Fibroblast of lung (primary cell): ENCODE data around the gene MAP4K2. TPM values are rescaled to one million over a fixed set of nuclear protein-coding genes. Genes with fewer than 3 reads are reported as not detected.
A peak's percentile ranks its signal among the peaks of the same experiment; 100 is the strongest.
"Not testable (repeated sequence)": the region's sequence is repeated elsewhere in the genome, so short reads cannot be mapped to it uniquely, and the experiment has no call there.

Experiments used
- DNase-seq, 2 donors: peaks; one replicate each; pipeline versions ENCODE4 v3.0.0 to v3.0.0-alpha.2; 2010; ENCODE audit warnings: low read depth in 2 of 2
- H2AFZ ChIP-seq: 2 replicates; pipeline ENCODE4 v1.5.1; 2012; ENCODE audit warnings: low read length, control low read depth, inconsistent platforms
- H3K27ac ChIP-seq: 2 replicates; pipeline ENCODE4 v1.5.1; 2011; ENCODE audit warnings: low read length, control low read depth; ENCODE audit not compliant: insufficient read depth
- H3K27me3 ChIP-seq: 2 replicates; pipeline ENCODE4 v1.5.1; 2011; ENCODE audit warnings: mild to moderate bottlenecking, low read length; ENCODE audit not compliant: control insufficient read depth, insufficient read depth
- H3K36me3 ChIP-seq: 2 replicates; pipeline ENCODE4 v1.5.1; 2011; ENCODE audit warnings: low read length; ENCODE audit not compliant: control insufficient read depth, insufficient read depth
- H3K4me1 ChIP-seq: 2 replicates; pipeline ENCODE4 v1.5.1; 2011; ENCODE audit warnings: low read length; ENCODE audit not compliant: control insufficient read depth, insufficient read depth; ENCODE audit errors: extremely low read depth
- H3K4me2 ChIP-seq: 2 replicates; pipeline ENCODE4 v1.5.1; 2011; ENCODE audit warnings: low read length, control low read depth; ENCODE audit not compliant: insufficient read depth; ENCODE audit errors: extremely low read depth
- H3K4me3 ChIP-seq, 4 experiments: fragments of 200-600 bp in 1 of 4; sonication (generic) in 1 of 4; replicated peaks in 1 of 4; 2 replicates each; pipeline ENCODE4 v1.5.1; 2011 to 2016; ENCODE audit warnings: low read length in 4 of 4, low read depth in 3 of 4, mild to moderate bottlenecking in 3 of 4, control low read depth in 2 of 4, inconsistent platforms in 1 of 4, mixed read lengths in 1 of 4; ENCODE audit not compliant: insufficient read depth in 1 of 4; ENCODE audit errors: control extremely low read depth in 1 of 4
- H3K79me2 ChIP-seq: 2 replicates; pipeline ENCODE4 v1.5.1; 2012; ENCODE audit warnings: mild to moderate bottlenecking, low read length, inconsistent platforms; ENCODE audit not compliant: control insufficient read depth, insufficient read depth
- H3K9ac ChIP-seq: 2 replicates; pipeline ENCODE4 v1.5.1; 2011; ENCODE audit warnings: mild to moderate bottlenecking, low read length, control low read depth; ENCODE audit not compliant: insufficient read depth
- H3K9me3 ChIP-seq: 2 replicates; pipeline ENCODE4 v1.5.1; 2012; ENCODE audit warnings: low read depth, low read length; ENCODE audit not compliant: control insufficient read depth, insufficient read depth
- H4K20me1 ChIP-seq: 2 replicates; pipeline ENCODE4 v1.5.1; 2011; ENCODE audit warnings: low read length; ENCODE audit not compliant: control insufficient read depth, insufficient read depth; ENCODE audit errors: extremely low read depth
- CTCF ChIP-seq, 2 donors: IDR thresholded peaks in 1 of 2; conservative IDR thresholded peaks in 1 of 2; 1 replicate in 1 of 2; 2 replicates in 1 of 2; pipeline ENCODE4 v1.5.1; 2011 to 2012; ENCODE audit warnings: low read length in 2 of 2, control low read depth in 1 of 2, inconsistent platforms in 1 of 2, low read depth in 1 of 2, mild to moderate bottlenecking in 1 of 2
- EZH2 ChIP-seq: IDR thresholded peaks from 2 replicates; pipeline ENCODE4 v1.5.1; 2012; ENCODE audit warnings: low read length, control low read depth, mild to moderate bottlenecking; ENCODE audit errors: missing control alignments
- polyA plus RNA-seq, 2 donors: library from polyadenylated mRNA; depleted of rRNA in 1 of 2; stranded (reverse) in 1 of 2; unstranded in 1 of 2; fragments of >200 nt; gene quantifications; 2 replicates each; pipeline ENCODE4 v1.2.1, GENCODE V29; 2011 to 2012; ENCODE audit warnings: missing spikeins in 1 of 2
- total RNA-seq: library from RNA; depleted of rRNA; stranded (reverse); fragments of >200 nt; gene quantifications from 2 replicates; pipeline ENCODE4 v1.2.1, GENCODE V29; 2014

Gene MAP4K2
- total and polyA plus RNA-seq, 2 donors (not counting 1 experiment from before 2014, with no cell fraction given) = 6.4 to 9.2 TPM

- no peaks in the 10 kb centered on the region for H4K20me1 ChIP-seq
- no peak overlapping the region for H3K9ac ChIP-seq
- H3K79me2 ChIP-seq = no peaks in the 10 kb centered on the region
- H3K4me3 ChIP-seq = no peak overlapping the region
- H2AFZ ChIP-seq = peak overlapping the region; percentile 16
- H3K4me2 ChIP-seq = no peak overlapping the region
- peak; percentile 74 to 85 for DNase-seq
- peaks cover 4% of the 10 kb centered on the region for H3K36me3 ChIP-seq
- H3K9me3 ChIP-seq = no peaks in the 10 kb centered on the region
- peaks cover 15% of the 10 kb centered on the region for H3K4me1 ChIP-seq
- TF ChIP-seq CTCF (conservative IDR thresholded peaks at IDR 0.05 in 1 of 2, IDR thresholded peaks at IDR 0.05 in 1 of 2; ENCODE audit: low read depth in 1 of 2, low read length in 2 of 2) = peak; percentile 79 to 84
- no peak for TF ChIP-seq EZH2
- H3K27ac ChIP-seq = peak overlapping the region; percentile 19
- H3K27me3 ChIP-seq = no peaks in the 10 kb centered on the region
Measured at GRCh38 chr11:64846998-64847666, 44.1 kb upstream of the MAP4K2 start.

- H3K79me2 ChIP-seq, H3K9ac ChIP-seq, DNase-seq, H3K27ac ChIP-seq, H3K4me1 ChIP-seq, H4K20me1 ChIP-seq, H3K27me3 ChIP-seq, H3K4me2 ChIP-seq, H3K36me3 ChIP-seq, H3K4me3 ChIP-seq, H2AFZ ChIP-seq, H3K9me3 ChIP-seq: not testable (repeated sequence)
Measured at GRCh38 chr11:64845776-64846129, 42.7 kb upstream of the MAP4K2 start.

GRCh38 chr11:64845129-64845775, 42.2 kb upstream of the MAP4K2 start:
- Histone ChIP-seq H3K4me2 (no peak overlapping the region), H2AFZ (no peak overlapping the region), H3K79me2 (no peaks in the 10 kb centered on the region), H3K9me3 (no peaks in the 10 kb centered on the region), H3K9ac (peak overlapping the region; percentile 7), H3K27me3 (no peaks in the 10 kb centered on the region), H4K20me1 (no peaks in the 10 kb centered on the region), H3K27ac (no peak overlapping the region), H3K4me1 (peaks cover 7% of the 10 kb centered on the region), H3K36me3 (peaks cover 2% of the 10 kb centered on the region), H3K4me3 (no peak overlapping the region)
- TF ChIP-seq EZH2 = no peak
- no peak for TF ChIP-seq CTCF (conservative IDR thresholded peaks at IDR 0.05 in 1 of 2, IDR thresholded peaks at IDR 0.05 in 1 of 2; ENCODE audit: low read depth in 1 of 2, low read length in 2 of 2)
- DNase-seq = no peak
